Smooth muscle cell of the brain vasculature (primary cell): Measurements from ENCODE around the gene SLC30A4.
A peak's percentile ranks its signal among the peaks of the same experiment; 100 is the strongest.
"Not testable (repeated sequence)": the region's sequence is repeated elsewhere in the genome, so short reads cannot be mapped to it uniquely, and the experiment has no call there.

Experiments
- DNase-seq: peaks from one replicate; pipeline ENCODE4 v3.0.0-alpha.2; 2012; ENCODE audit warnings: low read depth, low spot score

SLC30A4 gene

DNA sequence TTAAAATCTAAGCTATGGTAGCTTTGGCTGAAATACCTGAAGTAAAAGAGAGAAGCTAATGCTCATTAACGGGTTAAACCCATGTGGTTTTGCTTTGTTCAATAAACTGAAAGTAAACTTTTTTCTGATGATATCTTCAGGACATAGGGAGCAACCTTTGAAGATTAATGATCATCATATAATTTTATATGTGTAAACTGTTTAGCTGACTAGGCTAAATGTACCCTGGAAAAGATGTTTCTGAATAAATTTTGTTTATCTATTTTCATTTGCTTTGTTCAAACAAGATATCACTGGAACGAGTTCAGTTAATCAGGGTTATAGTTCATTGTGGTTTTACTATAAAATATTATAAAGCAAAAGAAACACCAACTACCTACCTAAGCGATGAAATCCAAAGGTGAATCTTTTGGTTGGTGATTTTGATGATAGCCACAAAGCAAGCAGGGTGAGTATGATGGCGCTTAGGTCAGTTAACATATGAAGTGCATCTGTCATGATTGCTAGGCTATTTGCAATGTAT is 11.7 kb downstream of the SLC30A4 start:
- no peak for DNase-seq

DNA sequence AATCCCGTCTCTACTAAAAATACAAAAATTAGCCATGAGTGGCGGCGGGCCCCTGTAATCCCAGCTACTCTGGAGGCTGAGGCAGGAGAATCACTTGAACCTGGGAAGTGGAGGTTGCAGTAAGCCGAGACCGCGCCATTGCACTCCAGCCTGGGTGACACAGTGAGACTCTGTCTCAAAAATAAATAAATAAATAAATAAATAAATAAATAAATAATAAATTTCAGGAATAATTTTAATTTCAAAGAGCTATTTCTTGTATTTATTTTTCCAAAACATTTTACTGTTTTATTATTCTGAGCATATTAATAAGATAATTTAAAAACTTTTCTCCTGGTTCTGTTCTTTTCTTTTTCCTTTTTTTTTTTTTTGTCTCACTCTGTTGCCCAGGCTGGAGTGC is 15.4 kb downstream of the SLC30A4 start:
- not testable (repeated sequence) for DNase-seq

DNA sequence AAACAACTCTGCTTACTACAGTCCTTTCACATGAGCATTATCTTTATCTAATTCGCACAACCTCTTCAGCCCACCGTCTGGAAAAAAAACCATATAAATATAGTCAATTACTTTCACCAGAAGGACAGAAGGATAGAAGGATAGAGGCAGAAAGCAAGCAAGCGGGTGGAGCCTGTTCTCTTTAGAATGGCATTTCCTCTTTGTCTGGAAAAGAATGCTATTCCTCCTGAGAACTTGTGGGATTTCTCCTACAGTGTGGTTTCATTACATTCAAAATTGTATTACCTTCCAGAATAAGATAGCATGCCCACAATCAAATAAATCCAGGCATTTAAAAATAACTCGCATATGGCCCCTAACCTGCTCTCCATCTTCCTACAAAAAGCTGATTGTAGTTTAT is 23.1 kb downstream of the SLC30A4 start:
- DNase-seq = no peak

DNA sequence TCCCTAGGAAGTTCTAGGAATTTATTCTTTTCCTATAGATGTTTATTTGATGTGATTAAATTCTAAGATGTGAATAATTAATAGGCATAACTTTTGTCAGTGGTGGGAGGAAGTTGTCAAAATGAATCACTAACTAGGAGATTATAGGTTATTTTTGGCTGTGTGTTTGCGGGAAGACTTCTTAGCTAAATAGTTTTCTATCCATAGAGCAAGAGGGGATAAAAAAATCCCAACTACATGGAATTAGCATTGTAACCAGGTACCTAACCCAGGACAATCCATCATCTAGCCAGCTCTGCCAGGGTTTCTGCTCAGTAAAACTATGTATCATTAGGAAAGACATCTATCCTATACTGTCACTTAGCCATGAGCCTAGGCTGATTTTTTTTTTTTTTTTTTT is 23.9 kb downstream of the SLC30A4 start:
- DNase-seq = no peak

DNA sequence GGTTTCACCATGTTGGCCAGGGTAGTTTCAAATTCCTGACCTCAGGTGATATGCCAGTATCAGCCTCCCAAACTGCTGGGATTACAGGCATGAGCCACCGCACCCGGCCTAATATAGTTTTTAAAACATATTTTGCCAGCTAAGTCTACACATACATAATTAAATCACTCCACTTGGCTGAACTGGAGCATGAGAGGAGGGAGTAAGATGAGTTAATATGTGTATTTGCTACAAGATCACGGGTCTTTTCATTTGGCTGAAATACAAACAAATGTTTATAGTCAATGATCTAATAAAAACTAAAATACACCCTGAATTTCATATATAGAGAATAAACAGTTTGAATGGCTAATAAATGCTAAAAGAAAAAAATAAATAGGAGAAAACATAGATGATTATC is 25.3 kb downstream of the SLC30A4 start:
- no peak for DNase-seq

DNA sequence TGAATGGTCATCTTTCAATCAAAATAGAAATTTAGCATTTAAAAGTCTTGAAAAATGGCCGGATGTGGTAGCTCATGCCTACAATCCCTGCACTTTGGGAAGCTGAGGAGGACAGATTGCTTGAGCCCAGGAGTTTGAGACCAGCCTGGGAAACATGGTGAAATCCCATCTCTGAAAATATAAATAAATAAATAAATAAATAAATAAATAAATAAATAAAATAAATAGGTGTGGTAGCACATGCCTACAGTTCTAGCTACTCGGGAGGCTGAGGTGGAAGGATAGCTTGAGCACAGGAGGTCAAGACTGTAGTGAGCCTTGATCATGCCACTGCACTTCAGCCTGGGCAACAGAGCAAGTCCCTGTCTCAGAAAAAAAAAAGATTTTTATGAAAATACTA is 25.9 kb downstream of the SLC30A4 start:
- DNase-seq = no peak

DNA sequence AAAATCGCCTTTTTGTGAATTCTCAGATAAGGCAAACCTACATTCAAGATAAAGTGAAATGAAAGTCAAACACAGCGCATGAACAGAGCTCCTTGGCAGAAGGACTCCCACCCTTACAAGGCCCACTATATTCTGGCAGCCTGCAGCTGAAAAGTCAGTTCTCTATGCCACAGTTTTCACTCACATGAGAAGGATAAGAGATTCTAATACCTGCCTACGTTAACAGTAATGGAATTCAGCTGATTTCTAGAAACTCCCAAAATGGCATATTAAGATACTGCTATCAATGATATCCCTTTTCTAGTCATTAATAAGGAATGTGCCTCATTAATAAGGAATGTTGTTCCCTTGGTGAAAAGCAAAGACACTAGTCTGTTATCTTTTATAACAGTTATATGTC is 27.0 kb downstream of the SLC30A4 start:
- no peak for DNase-seq

DNA sequence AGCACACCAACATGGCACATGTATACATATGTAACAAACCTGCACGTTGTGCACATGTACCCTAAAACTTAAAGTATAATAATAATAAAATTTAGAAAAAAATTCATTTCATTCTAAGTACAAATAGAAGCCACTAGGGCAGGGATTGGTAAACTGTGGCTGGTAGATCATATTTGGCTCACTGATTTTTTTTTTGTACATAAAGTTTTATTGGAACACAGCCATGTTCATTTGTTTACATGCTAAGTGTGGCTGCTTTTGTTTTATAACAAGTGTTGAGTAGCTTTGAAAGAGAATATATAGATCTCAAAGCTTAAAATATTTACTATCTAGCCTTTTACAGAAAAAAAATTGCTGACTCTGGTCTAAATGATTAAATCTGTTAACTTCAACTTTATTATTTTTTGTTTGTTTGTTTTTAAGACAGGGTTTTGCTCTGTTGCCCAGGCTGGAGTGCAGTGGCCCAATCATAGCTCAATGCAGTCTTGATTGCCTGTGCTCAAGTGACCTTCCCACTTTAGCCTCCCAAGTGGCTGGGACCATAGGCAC is 32.8 kb downstream of the SLC30A4 start:
- DNase-seq = no peak

DNA sequence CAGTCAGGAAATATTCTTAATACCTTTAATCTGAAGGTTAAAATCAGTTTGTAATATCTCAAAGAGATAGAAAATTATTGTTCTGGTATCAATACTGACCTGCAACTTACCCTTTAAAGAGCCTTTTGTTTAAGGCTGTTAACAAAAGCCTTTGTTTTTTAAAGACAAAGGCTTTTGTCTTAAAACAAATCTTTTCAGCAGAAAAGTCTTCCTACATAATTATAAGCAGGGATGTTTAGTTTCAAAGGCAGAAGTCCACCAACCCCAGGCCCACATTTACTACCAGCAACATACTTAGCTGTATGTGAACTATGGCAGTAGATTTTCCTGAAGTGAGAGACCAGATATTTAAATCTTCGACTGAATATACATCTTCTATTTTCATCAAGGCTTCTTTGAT is 36.2 kb downstream of the SLC30A4 start:
- DNase-seq = no peak

DNA sequence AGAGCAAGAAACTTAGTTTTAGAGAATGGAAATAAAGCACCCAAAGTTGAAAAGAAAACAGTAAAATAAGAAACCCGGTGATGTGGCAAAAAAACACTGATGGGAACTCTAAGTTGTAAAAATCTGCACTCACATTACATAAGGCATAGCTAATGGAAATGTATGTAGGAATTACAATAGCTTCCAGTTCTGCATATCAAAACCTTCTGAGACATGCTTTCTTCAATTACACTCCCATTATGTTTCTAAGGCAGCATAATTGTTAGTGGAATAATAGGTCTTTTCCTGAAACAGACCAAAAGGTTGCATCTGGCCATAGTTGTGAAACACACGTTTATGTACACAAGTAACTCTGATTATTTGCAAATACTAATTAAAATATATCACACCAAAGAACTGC is 41.4 kb downstream of the SLC30A4 start:
- no peak for DNase-seq

DNA sequence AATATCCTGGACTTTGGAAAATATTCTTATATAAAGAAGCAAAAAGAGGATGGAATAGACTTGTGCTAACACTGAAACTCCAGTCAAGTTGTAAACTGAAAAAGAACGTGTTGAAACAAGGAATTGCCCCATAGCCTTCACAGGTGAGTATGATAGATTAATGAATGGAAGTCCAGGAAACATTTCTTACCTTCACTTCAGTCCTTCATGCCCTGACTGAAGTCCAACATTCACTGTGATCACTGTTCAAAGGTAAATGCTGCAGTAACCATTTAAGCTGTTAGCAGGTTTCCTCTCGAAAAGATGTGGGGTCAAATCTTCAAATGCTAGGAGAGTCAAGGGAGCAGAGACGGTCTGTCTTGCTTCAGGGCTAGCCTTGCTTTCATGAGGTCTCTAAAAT is 46.1 kb downstream of the SLC30A4 start:
- no peak for DNase-seq

DNA sequence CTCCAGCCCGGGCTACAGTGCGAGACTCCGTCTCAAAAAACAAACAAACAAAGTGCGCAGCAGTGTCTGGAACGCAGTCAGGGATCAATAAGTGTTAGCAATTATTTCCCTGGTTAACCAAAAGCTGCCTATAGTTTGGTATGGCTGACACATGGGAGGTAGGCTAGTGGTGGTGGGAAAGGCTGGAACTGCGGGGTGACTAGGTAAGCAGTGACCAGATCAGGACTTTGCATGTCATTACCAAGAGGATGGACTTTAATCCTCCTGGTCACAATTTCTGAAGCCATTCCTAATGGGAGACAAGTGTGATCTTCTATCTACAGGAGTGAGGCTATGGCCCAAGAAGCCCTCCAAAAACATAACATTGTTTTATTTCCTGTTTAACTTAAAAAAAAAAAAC is 47.8 kb downstream of the SLC30A4 start:
- DNase-seq = no peak

DNA sequence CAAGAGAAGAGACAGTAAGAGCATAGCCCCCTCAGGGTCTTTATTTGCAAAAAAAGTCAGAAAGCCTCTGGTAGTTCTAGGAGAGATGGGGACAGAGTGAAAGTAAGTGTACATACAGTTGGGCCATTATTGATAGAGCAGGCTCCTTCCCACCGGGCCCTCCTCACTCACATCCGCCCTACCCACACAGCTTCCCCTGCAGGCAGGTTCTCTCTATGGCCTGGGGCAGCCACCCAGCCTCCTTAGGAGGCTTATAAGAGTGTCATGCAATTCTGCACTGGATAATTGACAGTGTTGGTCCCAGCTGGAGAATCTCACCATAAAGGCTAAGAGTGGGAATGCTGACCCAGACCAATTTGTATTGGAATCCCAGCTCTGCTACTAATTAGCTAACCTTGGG is 49.5 kb downstream of the SLC30A4 start:
- DNase-seq = no peak

DNA sequence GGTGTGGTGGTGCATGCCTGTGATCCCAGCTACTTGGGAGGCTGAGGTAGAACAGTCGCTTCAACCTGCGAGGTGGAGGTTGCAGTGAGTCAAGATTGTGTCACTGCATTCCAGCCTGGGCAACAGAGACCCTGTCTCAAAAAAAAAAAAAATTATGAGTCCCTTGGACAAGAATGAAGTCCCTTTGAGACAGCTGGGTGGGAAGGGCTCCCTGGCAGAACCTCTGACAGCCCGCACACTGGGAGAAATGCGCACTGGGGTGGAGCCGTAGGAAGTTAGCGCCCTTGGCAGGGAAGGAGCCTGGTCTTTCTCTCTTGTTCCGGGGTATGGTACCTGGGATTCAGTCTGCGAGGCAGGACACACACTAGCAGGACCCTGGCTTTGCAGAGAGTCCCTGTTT is 51.4 kb downstream of the SLC30A4 start:
- no peak for DNase-seq

DNA sequence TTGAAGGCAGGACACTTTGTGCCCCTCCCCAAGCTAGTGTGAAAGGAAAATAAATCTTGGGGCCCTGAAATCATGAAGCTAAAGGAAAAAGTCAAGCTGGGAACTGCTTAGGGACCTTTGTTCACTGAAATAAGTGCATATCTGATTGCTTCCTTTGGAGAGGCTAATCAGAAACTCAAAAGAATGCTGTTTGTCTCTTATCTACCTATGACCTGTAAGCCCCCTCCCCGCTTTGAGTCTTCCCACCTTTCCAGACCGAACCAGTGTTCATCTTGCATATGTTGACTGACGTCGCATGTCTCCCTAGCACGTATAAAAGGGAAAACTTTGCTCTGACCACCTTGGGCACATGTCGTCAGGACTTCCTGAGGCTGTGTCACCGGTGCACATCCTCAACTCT is 53.1 kb downstream of the SLC30A4 start:
- no peak for DNase-seq

DNA sequence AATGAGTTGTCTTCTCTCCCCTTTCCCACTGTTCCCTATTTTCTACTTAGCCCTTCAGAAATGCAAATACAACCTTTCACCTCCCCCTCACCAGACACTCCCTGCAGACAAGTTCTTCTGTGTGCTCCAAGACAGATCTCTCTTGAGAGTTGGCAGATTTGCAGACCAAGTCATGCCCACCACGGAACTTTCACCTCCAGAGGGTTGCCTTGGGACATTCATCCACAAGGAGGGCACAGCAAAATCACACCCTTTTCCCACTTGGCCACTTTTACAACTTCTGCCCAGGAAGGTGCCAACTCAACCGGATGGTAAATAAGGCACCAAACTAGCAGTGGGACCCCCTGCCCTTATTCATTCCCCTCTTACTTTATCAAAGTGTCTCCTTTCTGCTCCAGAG is 53.5 kb downstream of the SLC30A4 start:
- DNase-seq = no peak

DNA sequence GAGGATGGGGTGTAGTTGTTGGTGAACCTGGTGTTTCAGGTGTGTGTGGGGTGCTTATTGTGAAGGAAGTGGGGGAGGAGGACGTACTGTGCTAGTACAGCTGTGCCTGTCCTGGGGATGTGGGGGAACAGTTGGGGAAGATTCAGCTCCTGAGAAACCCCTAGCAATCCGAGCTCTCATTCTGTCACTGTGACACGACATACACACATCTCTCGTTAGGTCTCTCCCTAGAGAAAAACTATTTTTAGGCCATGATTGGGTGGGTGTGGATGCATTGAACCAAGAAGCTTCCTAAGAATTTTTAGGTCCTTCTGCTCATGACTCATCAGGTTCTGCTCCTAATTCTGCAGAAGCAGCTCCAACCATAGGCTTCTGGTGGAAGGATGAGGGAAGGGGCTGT is 54.3 kb downstream of the SLC30A4 start:
- no peak for DNase-seq

DNA sequence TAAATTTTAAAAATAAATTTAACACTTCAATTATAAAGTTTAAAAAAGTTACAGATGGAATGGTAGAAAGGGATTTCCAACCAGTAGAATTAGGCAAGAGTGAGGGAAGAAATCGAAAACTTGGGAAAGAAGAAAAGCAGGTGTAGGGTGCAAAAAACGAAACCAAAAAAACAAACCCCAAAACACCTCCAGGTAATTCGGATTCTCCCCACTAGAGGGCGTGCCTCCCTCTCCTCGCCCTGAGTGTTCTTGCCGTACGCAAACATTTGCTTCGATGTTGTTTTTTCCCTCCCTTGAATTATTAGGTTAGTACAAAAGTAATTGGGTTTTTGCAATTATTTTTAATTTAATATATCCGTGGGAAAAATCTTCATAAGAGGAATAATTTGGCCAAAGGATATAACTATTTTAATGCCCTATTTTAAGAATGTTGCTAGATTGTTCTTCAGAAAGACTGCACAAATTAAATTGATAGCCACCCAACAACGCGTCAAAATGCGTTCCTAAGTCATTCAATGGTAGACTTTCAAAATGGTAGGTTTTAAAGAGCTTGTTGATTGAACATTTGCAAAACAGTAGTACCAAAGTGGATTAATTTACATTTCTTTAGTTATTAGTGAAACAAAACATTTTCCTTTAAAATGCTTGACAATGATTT is 63.7 kb downstream of the SLC30A4 start:
- no peak for DNase-seq

DNA sequence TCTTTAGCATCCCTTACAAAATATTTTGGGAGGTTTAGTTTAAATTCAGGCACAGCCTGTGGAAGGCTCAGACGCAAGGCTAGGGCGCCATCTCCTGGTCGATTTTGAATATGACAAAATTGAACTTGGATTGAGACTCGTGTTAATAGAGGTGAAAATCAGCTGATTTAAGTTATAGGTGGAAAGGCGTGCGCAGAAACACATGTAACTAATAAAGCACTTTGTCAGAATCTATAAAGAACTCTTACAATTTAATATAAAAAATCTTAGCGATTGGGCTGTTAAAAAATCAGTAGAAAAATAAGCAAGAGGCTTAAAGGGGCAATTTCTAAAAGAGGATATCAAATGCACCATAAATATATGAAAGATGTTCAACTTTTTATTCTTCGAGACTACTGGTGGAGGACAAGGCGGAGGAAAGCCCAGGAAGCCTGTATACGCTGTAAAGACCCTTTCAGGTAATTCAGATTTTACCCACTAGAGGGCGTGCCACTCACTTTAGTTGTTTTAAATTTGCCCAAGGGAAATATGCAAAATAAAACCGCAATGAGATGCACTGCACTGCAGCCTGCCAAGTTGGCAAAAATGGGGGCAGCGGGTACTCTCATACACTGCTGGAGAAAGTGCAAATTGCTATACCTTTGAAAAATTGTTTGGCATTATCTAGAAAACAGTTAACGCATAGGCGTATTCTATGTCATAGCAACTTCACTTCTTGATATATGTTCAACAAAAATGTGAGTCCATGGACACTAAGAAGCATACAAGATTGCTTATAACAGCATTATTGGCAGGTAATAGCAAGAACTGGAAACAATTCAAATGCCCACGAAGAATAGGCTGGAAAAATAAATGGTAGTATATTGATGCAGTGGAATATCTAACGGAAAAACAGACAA is 64.7 kb downstream of the SLC30A4 start:
- DNase-seq = peak; percentile 62

DNA sequence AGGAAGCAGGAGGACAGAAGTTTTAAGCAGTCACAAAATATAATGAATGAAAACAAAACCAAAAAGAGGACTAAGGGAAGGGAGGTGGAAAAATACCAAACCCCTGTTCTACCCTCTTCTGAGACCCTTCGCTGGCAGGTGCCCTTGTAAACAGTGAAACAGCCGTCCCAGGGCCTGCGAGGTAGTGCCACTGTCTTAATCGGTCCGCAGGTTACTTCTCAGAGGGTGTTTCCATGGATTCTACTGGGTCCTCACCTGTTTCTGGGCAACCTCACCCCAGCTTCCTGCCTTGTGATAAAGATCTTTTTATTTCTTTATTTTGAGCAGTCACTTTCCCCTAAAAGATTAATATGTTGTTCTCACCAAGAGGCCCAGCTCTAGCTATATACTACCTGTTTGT is 65.3 kb downstream of the SLC30A4 start:
- no peak for DNase-seq

DNA sequence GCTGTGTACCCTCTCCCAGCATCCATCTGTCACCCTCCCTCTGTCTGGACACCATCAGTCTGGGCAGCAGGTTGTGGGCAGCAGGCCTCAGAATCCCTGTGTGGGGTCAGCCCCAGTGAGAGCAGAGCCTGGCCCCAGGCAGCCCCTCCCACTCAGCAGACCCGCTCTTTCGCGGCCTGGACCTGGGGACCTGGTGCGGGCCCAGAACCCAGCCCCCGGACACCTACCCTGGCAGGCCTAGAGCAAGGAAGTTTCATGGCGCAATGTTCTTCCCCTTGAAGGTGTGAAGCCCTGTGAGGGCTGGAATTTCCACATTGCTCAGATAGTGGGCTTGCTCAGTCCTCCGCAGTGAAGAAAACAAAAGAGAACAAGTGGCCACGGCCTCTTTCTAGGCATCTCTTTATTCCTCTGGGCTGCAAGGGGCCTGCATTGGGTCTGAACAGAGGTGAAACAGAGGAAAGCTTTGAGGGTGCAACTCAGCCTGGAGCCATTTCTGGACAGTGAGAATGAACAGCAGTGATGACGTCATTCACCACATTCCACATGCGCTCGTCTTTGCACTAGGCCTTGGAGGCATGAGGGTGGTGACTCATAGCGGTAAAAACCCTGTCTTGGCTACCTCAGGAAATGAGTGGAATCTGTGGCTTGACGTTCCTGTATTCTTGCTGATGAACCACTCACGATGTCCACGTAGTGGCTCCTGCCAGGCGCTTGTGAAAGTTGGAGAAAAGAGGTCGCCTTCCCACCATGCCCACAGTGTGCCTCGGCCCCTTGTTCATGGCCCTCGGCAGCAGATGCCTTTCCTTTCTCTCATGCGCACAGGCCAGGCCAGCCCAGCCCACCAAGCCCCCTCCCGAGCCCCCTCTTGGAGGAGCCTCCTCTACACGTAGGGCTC is 66.1 kb downstream of the SLC30A4 start:
- DNase-seq = peak; percentile 90

DNA sequence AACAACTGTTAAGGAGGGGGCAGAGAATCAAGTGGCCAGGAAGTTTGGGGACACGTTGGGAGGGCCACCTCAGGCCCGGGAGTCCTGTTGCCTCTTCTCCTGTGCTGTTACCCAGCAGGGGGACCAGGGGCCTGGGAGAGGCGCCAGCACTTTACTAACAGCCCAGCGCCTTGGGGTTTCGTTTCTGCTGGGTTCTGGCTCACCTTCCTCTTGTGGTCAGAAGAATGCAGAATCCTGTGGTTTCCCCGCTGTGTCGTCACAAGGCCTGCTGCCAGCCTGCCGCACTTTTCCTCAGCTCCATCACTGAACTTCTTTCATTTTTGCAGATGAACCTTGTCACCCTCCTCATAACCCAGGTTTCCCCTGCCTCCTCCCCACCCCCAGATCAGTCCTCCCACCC is 67.7 kb downstream of the SLC30A4 start:
- peak; percentile 84 for DNase-seq
